GM19328 (cell line): ENCODE measurements around the gene BAK1.
"Not testable (repeated sequence)": the region's sequence is repeated elsewhere in the genome, so short reads cannot be mapped to it uniquely, and the experiment has no call there.

ENCODE experiments used
- ATAC-seq: cut with Tn5 transposase; IDR thresholded peaks from one replicate; pipeline ENCODE4 v1.9.1; 2021; ENCODE audit warnings: mild to moderate bottlenecking, moderate library complexity; ENCODE audit not compliant: unreplicated experiment

The BAK1 gene

DNA sequence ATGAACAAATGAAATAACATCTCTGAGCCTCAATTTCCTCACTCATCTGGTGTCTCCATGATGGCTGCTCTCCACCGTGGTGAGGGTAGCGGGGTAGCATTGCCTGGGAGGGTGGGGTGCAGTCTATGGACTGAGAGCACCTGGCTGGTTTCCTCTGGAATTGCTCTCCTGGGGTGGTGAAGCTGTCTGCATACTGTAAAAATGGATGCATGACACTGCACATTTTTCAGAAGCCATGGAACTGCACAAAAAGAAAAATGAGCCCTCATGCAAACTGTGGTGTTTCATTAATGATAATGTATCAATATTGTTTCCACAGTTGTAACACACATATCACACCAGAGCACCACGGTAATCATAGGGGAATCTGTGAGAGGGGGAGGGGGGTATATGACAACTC is 28.9 kb upstream of the BAK1 start:
- no peak for ATAC-seq

DNA sequence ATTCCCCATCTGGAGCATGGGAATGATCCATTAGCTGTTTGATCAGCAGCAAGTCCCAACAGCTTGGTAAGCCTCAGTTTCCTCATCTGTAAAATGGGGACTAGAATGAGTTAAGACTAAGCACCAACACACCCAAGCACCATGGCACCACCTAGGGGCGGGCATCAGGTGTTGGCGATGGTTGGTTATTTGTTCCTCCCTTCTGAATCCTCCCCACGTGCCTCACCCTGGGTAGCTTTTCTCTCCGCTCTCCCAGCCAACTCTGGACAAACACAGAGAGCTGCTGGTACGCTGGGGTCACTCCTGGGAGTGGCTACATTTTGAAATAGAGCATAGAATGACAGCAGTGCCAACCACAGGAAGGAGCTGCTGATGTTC is 27.7 kb upstream of the BAK1 start:
- no peak for ATAC-seq

DNA sequence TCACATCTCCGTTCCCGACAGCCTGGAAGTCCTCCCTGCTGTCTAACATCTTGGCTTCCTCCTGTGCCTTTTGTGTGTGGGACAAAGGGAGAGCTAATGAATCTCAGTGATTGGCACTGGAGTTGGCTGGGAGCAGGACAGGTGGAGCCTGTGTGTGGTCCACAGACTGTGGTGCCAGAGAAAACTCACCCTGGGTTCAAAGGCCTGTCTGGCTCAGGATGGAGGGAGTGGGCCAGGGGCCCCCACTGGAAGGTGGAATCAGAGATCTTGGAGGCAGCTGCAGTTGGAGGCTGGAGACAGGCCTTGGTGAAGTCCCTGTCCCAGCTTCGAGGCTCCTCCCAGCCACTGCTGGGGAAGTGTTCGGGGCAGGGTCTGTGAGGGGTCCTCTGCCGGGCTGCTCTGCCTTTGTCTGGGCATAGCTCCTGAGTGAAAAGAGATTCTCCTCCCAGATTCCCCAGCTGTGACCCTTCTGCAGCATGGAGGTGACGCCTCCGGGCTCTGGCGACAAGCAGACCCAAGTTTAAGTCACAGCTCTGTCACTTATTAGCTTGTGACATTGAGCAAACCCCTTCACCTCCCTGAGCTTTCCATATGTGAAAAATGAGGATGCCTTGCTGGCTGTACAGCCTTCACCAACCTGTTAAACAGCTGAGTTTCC is 27.2 kb upstream of the BAK1 start:
- no peak for ATAC-seq

DNA sequence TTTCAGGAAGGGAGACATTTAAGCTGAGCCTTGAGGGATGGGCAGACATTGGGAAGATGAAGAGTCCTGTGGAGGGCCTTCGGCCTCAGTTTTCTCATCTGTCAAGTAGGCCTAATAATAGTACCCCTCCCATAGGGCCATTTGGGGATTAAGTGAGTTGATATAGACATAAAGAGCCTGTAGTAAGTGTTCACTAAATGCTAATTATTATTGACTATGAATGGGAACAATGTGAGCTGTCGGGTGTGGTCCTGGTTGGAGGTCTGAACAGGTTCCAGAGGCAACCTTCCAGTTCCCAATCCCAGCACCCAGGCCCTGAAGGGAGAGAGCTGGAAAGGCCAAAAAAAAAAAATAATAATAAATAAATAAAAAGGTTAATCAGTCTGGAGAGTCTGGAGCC is 26.6 kb upstream of the BAK1 start:
- ATAC-seq: no peak

DNA sequence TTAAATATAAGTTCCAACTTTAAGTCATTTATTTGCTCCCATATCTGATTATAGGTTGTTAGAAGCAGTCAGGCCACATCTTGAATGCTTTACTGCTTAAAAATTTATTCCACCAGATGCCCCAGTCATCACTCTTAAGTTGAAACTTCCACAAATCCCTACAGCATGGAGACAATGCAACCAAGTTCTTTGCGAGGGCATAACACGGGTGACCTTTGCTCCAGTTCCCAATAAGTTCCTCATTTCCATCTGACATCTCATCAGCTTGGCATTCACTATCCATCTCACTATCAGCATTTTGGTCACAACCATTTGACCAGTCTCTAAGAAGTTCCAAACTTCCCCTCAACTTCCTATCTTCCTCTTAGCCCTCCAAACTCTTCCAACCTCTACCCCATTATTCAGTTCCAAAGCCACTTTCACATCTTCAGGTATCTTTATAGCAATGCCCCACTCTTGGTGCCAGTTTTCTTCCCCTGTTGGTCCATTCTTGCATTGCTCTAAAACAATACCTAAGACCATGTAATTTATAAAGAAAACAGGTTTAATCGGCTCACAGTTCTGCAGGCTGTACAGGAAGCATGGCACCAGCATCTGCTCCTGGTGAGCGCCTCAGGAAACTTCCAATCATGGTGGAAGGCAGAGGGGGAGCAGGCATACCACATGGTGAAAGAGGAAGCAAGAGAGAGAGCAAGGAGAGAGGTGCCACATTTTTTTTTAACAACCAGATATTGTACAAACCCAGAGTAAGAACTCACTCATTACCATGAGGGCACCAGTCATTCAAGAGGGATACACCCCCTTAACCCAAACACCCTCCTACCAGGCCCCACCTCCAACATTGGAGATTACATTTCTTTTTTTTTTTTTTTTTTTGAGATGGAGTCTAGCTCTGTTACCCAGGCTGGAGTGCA is 25.1 kb upstream of the BAK1 start:
- ATAC-seq: no peak

DNA sequence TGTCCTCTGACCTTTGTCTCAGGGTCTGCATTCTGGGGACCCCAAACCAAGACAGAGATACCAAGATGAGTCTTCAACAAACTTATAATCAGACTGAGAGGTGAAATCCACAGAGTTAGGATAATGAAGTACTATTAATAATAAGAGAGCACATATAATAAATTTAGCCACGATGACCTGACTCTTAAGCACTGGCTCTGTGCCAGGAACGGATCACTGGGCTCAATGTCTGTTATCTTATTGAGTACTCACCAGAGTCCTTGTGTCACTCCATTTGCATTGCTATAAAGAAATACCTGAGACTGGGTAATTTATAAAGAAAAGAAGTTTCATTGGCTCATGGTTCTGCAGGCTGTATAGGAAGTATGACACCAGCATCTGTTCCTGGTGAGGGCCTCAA is 22.1 kb upstream of the BAK1 start:
- no peak for ATAC-seq

DNA sequence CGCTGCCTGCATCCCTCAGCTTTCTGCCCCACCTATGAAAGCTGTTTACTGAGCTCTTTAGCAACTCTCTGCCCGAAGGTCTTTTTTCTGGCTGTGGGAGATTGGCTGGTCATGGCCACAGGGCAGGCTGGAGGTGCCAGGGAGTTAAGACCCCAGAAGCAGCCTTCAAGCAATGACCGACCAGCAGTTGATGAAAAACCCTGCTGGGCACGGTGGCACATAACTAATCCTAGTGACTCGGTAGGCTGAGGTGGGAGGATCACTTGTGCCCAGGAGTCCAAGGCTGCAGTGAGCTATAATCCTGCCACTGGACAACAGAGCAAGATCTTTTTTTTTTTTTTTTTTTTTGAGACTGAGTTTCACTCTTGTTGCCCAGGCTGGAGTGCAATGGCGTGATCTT is 20.7 kb upstream of the BAK1 start:
- ATAC-seq: no peak

DNA sequence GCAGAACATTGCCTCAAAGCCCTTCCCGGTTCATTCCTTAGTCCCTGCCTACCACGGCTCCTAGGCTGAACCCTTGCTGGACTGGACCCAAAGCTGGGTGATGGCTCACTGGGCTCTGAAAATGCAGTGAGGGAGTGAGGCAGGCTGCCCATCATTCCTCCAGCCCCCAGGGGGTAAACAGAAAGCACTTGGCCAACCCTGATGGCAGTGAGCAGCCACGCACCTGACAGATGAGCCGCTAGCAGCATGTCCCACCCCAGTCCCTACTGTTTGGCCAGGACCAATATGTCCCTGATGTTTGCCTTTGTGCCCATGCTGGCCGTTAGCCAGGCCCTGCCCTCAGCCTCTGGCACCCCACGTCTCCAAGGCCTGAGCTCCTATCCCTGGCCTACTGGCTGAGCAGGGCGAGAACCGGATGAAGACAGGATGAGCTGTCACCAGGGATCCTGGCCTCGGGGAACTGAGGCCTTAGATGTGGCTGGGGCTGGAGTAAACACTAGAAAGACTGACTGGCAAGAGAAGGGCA is 19.4 kb upstream of the BAK1 start:
- no peak for ATAC-seq

DNA sequence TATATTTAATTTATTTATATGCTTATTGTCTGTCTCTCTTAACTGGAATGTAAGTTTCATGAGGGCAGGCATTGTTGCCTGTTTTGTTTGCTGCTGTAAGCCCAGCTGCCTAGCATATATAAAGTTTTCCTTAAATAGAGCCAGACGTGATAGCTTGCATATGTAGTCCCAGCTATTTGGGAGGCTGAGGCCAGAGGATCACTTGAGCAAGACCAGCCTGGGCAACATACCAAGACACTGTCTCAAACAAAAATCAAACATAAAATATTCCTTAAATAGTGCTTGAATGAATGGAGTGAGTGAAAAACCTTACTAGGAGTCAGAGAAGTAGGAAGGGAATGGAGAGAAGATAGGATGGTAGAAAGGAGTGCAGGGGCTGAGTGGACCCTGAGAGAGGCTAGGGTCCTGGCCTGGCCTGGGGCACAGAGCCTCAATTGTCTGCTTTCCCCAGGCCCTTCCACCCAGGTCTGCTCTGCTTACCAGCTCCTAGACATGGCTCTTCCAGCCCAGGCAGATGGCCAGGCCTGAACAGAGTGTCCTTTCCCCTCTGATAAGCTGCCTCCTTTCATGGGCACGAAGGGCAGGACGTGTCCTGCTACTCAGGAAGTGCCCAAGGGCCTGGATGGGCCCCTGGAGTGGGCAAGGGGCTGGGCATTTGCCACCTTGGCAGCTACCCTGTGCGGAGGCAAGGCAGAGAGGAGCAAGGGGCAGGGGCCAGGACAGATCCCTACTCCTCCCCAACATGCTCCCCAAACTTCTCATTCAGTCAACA is 17.7 kb upstream of the BAK1 start:
- no peak for ATAC-seq

DNA sequence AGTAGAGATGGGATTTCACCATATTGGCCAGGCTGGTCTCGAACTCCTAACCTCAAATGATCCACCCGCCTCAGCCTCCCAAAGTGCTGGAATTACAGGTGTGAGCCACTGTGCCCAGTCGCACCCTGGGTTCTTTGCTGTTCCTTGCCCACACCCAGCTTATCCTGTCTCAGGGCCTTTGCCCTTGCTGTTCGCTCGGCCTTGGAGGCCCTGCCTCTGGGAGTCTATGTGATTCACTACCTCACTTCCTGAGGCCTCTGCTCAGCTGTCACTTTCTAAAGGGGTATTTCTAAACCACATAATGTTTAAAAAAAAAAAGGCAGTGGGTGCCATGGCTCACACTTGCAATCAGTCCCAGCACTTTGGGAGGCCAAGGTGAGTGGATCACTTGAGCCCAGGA is 16.8 kb upstream of the BAK1 start:
- ATAC-seq: not testable (repeated sequence)

DNA sequence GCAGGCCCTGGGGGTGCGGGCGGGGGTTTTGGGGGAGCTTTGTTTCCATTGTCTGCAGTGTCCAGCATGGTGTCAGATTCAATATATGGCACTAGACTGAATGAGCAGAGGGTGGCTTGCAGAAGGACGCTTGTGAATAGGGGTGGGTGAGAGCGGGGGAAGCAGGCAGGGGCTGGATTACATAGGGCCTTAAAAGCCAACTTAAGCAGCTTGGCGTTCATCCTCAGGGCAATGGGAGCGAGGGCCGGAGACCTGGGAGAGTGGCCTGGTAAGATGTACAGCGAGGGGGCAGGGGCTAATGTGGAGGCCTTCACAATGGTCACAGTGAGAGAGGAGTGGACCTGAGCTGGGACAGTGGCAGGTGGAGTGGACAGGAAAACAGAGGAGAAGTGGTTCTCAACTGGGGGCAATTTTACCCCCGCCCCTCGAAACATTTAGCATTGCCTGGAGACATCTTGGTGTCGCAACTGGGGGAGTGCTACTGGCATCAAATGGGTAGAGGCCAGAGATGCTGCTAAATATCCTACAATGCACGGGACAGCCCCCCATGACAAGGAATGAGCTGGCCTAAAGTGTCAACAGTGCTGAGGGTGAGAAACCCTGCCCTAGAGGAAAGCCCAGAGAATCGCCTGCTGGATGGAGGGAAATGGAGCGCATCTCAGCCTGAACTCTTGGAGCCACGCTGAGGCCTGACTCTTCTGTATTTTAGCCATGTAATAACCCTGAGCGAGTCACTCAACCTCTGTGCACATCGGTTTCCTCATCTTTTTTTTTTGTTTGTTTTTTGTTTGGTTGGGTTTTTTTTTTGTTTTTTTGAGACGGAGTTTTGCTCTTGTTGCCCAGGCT is 15.1 kb upstream of the BAK1 start:
- no peak for ATAC-seq

DNA sequence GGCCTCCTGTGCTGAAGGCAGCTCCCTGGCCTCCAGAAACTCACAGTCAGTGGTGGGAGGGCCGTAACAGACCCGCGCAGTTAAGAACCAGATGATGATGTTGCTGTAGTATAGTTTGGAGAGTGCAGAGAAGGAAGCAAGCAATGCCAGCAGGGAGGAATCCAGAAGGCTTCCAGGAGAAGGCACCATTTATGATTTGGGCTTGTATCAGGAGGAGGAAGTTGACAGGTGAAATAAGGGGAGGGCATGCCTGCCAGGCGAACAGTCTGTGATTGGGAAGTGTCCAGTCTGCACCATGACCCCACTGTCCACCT is 13.3 kb upstream of the BAK1 start:
- ATAC-seq: no peak

DNA sequence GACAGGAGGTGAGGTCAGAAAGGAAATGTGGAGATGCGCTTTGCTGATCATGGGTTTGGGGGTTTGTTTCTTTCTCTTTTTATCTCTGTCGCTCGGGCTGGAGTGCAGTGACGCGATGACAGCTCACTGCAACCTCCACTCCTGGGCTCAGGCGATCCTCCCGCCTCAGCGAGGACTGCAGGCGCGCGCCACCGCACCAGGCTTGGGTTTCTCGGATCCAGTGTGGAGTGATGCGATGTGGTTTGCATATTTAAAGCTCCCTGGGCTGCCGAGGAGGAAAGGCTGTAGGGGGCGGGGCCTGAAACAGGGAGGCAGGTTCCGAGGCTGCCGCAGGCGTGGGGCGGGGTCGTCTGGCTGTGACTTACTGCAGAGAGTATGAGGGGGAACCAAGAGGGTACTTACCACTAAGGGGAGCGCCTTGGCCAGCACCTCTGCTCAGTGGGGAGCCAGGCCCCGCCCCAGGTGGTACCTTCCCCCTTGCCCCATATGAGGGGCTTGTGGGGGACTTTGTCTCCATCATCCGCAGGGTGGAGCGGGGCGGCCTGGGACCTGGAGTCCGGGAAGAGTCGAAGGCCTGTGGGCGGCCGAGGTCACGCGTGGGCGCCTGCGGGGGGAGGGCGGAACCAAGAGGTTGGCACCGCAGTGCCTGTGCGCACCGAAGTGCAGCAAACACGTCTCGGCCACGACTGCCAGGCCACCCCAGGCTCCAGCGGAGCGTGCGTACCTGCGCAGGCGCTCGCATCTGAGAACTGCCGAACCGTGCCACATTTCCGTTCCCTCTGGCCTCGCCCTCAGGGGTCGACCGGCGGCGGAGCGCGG is 12.7 kb upstream of the BAK1 start:
- ATAC-seq: no peak

DNA sequence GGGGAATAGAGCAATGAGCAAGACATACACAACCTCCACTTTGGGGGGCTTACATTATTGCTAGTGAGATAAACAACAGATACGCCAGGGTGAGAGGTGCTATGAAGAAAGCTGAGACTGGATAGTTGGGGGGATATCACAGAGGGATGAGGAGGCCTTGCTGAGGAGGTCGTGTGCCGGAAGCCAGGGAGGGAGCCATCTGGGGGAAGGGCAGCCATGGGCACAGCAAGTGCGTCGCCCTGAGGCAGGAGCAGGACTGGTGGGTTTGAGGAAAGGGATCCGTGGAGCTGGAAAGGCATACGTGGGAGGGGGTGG is 12.2 kb upstream of the BAK1 start:
- no peak for ATAC-seq

DNA sequence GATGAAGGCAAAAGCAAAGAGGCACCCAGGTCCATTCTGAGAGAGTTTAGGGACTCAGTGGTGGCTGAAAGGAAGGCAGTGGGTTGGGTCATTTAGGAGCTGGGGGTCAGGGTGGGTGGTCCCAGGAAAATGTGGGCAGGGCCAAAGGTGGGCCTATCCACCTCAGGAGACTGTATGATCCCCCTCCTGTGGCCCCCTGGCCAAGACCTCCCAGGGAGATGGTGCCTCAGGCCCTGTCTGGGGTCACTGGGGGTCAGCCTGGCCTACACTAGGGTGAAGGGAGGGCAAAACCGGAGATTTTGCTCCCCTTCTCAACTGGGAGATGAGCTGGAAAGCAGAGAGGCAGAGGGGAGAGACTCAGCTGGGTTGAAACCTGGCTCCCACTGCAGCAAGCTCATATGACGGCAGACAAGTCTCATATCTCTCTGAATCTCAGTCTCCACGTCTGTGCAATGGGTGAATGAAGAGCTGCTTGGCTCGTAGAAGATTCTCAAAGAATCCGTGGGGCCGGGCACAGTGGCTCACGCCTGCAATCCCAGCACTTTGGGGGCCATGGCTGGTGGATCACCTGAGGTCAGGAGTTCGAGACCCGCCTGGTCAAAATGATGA is 11.5 kb upstream of the BAK1 start:
- no peak for ATAC-seq

DNA sequence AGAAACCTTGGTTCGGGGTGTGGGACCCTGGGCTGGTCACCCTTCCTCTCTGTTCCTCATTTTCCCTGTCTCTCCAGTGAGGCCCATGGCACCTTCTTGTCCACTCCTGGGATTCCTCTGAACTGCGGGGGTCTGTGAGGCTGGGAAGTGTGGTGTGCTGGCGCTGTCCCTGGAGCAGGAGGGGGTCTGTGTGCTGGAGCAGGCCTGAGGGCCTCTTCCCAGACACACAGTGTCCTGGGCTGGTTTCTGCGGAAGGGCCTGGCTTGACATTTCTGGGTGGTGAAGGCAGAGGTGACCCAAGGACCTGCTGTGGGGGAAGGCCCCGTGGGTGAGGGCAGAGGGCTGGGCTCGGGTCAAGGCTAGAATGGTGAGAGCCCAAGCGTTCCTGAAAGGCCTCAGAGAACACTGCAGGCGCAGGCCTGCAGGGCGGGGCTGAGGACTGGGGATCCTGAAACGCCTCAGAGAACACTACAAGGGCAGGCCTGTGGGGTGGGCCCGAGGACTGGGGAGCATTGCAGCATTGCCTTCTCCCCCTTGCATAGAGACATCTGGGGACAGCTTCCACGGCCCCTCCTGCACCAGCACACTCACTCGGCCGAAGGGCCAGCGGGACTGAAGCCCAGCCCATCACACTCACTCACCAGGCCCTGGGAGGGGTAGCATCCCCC is 10.6 kb upstream of the BAK1 start:
- ATAC-seq: no peak

DNA sequence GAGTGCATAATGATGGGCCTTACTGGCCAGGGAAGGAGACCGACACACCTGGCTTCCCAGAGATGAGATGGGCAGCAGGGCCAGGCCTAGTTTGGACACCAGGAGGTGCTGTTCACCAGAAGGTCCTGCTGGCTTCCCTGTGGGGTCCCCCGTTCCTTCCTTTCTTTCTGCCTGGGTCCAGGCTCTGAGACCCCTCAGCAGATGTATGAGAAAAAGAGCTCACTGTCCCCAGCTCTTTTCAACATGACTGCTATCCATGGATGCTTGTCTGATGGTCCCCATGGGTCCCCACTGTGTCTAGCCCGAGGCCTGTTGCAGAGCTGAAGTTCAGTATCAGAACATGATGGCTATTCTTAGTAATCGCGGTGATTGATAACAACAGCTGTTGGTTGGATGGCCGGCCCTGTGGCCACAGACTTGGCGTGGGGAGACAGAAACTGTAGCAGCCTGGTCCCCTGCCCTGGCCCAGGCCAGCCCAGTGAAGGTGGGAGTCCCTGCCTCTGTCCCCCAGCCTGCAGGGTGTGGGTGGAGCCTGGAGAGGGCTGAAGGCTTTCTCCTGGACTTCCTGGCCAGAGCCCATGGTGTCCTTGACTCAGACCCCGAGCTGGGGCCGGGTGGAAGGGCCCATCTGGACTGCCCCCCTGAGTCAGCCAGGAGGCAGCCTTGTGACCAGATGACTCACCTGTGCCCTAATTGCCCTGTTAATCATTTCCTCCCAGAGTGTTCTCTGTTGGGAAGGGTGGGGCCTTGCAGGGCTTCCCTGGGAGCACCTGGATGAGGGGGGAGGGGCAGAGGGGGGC is 9.9 kb upstream of the BAK1 start:
- ATAC-seq: no peak

DNA sequence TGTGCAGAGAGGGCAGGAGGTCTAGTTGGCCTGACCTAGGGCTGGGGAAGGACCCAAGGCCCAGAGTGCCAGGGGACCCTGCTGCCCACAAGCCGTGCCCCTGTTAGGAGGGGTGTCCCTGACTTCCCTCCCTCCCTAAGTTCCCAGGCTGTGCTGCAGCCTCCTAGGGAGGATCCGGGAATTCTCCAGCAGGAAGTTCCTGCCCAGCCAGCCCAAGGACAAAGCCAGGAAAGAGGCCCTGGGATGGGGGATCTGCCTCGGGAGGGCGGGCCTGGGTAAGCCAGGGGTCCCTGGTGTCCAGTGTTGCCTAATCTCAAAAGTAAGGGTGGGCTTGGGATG is 9.3 kb upstream of the BAK1 start:
- no peak for ATAC-seq

DNA sequence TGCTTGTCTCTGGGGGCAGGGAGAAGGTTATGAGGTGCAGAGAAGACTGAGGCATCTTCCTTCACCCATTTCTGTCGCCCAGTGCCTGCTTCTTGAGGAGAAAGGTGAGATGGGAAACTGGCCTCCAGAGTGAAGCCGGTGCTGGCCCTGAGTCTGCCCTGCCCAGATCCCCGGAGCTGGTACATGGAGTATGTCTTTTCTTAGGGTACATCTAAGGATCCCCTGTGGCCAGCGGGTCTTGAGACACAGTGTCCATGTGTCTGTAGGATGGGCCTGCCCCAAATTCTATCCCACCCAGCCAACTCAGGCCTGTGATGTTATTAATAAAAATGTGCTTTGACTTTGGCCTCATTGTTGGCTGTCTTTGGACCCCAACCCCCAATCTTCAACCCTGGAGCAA is 8.8 kb upstream of the BAK1 start:
- ATAC-seq: no peak
